Dermis blood vessel endothelial cell (primary cell): ENCODE data around the gene SLC25A23. TPM values are rescaled to one million over a fixed set of nuclear protein-coding genes. Genes with fewer than 3 reads are reported as not detected.

ENCODE experiments used
- DNase-seq: peaks from one replicate; pipeline ENCODE4 v3.0.0; 2010
- total RNA-seq: library from RNA; depleted of rRNA; stranded (reverse); fragments of >200 nt; gene quantifications from 2 replicates; pipeline ENCODE4 v1.2.3, GENCODE V29; 2014

Gene SLC25A23
- total RNA-seq, 1 donor from 2014 or later: 20.4 TPM

DNA sequence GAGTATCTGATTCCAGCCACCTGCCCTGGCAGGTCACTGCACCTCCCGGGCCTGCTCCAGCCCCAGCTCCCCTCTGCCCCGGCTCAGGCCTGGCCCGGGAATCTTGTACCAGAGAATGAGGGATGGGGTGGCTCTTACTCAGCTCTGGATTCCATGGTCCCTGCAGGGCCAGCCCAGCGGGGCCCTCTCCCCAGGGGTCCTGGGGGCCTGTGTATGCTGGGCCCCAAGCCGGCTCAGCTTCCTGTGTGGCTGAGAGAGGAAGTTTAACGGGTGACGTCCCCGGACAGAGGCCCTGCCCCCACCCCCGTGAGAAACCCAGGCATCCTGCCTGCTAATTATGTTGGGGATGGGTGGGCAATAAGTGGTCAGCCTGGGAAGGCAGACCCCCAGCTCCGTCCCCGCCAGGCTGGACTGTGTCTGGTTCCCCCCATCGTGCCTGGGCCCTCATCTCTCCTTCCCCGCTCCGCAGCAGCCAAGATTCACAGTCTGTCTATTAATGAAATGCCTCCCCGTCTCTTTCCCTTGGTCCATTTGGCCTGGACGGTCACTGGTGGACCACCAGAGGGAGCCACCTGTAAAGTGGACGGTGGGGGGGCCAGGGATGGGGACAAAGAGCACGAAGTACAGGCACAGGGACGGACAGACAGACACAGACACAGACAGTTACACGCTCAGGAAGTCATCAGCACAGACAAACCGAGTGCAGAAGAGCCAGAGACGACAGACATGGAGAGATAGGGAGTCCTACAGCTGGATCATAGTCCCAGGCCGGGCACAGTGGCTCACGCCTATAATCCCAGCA is 22.1 kb upstream of the SLC25A23 start, which contains the start of gene DENND1C:
DENND1C (minus strand) TSS at position 247 of the 802 bp plus-strand sequence; CDS start at position 155, 92 bp downstream.
- peak; percentile 53 for DNase-seq

DNA sequence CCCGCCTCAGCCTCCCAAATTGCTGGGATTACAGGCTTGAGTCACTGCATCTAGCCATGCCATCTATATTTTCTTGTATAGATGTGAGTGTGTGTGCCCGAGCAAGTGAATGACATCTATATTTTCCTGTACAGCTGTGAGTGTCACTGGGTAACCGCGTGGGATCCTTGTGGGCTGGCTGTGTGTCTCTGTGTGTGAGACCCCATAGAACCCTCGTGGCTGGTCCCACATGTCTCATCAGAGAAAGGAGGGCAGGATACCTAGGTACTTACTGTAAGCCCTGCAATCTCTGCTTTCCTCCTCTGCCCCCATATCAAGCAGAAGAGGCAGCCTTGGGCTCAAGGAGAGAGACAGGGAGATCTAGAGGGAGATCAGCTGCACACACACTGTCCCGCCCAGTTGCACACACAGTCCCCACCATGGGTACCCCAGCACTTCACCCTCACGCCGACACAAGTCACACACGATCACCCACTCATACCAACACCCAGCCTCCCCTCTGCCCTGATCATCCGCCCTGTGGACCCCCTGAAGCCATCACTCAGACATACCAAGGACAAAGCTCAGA is 21.3 kb upstream of the SLC25A23 start:
- no peak for DNase-seq

DNA sequence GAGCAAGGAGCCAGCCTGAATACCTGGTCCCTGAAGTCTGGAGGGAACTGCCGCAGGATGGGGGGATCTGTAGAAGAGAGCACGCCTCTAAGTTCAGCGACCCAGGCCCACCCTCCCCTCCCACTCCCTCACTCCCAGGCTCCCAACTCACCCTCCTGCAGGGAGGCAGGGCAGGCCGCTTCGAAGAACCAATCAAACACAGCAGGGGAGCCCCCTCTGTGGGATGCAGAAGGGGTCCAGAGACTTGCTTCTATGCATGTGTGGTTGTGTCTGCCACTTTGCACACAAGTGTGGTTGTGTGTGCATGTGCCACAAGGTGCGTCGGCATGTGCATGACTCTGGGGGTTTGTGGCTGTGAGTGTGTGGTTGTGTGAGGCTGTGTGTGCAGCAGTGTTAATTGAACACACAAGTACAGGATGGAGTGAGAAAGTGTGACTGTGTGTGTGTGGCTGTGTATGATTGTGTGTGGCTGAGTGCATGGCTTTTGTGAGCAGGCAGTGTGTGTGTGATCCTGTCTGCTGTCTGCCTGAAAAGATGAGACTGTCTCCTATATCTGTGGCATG is 20.3 kb upstream of the SLC25A23 start:
- no peak for DNase-seq

DNA sequence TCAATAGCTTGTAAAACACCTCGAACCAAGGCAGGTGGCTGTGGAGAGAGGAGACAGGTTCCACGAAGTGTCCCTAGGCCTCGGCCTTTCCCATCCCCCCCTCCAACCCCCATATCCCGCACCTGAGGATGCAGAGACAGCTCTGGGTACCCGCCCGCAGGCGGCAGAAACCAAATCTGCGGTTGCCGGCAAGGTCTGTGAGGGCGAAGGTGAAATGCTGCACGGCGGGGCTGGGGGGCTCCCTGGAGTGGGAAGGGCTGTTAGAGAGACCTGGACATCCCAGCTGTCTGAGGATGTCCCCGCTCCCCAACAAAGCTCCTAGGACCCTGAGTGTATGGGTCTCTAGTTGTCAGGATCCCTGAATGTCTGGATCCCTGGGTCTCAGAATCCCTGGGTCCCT is 19.2 kb upstream of the SLC25A23 start:
- no peak for DNase-seq

DNA sequence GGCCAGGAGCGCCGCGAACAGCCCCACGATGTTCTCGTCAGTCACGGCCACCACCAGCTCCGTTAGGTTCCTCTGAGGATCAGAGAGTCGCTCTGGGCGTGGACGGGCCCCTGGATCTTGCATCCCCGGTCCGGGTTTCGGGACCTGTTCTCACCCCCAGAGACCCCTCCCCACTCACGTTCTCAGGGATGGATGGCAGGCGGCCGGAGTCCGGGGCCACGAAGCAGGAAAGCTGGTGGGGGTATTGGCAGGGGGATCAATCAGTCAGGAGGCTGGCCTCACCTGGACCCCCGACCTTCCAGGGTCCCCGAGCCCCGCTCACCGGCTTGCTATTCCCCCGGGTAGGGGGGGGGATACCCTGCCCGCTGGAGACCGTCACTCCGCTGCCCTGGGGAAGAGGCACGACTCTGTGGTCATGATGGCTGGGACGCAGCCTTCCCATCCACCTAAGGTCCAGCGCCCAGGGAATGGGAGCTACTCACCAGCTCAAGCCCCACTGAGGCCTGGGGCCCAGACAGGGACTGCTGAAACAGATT is 17.4 kb upstream of the SLC25A23 start:
- DNase-seq: no peak

DNA sequence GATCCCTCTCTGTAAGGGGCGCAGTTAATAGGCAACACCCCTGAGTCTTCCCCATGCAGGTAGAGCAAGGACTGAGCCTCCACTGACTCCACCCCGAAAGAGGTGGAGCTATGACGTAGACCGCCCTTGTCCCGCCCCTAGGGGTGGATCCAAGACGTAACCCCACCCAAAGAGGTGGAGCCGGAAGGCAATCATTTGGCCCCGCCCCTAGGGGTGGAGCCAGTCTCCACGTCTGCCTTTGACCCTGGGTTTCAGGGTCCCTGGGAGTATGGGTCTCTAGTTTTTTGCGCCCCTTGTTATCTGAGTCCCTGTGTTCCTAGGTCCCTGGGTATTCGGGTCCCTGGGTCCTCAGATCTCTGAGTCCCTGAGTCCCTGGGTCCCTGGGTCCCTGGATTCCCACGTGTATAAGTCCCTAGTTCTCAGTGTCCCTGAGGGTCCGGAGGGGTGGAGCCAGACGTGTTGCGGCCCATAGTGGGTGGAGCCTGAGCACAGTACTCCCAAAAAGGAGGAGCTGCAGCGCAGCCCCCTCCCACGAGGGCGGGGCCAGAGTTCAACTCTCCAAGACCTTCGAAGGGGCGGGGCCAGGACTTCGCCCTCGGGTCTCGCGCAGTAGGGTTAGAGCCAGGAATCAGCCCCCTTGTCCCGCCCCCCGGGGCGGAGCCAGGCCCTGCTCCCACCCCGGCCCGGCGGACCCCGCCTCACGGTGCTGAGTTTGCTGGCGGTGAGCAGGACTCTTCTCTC is 16.7 kb upstream of the SLC25A23 start:
- peak; percentile 64 for DNase-seq

DNA sequence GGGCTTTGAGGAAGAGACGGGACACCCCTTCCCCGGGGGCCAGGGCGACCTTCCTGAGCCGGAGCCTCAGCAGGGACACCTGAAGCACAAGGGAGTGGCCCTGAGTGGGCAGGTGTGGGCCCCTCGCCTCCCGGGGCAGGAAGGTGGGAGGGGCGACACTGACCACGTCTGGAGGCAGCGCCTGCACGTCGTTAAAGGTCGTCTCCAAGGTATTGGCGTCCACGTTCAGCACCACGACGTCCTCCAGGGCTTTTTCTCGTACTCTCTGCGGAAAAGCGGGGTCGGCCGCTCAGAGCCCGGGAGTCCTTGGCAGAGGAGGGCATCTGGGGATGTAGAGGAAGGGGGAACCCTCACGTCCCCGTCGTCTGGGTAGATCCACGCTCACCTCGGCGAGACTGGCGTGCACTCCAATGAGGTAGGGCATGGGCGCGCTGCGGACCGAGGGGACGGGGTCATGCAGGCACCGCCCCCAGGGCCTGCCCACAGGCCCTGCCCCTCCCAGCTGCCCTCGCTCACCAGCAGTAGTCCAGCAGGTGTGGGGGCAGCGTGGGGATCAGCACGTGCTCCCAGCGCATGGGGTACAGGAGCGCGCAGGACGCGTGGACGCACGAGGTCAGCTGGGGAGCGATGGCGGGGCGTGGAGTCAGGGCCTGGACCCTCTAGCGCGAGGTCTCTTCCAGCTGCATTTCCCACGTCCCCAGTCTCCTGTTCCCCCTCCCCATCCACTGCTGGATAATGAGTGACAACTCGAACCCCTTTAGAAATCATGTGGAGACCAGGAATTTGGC is 15.9 kb upstream of the SLC25A23 start:
- no peak for DNase-seq

DNA sequence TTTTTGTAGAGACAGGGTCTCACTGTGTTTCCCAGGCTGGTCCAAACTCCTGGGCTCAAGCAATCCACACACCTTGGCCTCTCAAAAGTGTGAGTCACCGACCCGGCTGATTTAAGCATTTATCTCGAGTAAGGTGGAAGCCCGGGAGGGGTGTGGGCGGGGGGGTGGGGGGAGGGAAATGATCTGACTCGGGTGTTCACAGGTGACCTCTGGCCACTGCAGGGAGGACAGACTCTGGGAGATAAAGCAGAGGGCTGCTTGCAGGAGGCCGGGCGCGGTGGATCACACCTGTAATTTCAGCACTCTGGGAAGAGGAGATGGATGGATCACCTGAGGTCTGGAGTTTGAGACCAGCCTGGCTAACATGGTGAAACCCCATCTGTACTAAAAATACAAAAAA is 14.1 kb upstream of the SLC25A23 start:
- no peak for DNase-seq

DNA sequence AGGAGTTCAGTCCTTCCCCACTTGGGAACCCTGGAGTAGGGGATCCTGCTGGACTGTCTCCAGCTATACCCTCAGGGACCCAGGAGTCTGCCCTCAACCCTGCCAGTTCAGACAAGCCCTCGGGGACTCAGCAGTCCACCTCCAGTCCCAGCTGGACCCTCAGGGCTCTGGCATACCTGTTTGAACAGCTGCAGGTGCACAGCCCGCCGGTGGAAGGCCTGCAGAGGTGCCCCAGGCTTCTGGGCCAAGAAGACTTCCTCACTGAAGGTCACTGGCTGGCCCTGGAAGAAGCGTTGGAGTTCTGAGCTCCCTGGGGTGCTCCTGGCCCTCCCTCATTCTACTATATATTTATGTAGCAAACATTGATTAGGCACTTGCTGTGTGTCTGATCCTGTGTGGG is 13.1 kb upstream of the SLC25A23 start:
- DNase-seq: no peak

DNA sequence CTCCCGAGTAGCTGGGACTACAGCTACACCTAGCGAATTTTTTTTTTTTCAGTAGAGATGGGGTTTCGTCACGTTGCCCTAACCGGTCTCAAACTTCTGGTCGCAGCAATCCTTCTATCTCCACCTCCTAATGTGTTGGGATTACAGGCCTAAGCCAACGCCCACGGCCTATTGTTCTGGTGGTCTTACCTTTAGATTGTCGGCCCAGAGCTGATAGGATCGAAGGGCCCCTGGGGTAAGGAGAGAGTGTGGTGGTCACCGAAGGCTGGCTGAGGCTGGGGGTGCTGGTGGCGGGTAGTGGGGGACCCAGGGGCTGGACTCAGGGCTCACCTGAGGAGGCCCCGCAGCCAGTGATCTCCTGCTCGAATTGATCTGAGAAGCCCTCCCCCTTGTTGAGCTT is 11.5 kb upstream of the SLC25A23 start:
- no peak for DNase-seq

DNA sequence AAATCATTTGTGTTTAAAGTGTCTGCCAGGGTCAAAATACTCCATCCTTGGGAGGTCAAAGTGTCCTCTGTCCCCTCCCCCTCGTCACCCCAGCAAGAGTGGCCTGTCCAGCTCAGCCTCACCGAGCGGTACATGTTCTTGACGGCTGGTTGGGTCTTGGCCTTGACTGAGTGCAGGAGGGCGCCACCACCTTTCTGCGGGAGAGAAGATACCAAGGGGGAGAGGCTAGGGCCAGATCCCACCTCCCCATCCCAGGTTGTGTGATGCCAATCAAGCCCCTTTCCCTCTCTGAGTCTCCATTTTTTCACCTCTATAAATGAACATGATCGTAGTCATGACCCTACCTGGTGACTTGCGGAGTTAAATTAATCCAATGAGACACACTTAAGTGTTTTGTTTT is 10.6 kb upstream of the SLC25A23 start:
- no peak for DNase-seq

DNA sequence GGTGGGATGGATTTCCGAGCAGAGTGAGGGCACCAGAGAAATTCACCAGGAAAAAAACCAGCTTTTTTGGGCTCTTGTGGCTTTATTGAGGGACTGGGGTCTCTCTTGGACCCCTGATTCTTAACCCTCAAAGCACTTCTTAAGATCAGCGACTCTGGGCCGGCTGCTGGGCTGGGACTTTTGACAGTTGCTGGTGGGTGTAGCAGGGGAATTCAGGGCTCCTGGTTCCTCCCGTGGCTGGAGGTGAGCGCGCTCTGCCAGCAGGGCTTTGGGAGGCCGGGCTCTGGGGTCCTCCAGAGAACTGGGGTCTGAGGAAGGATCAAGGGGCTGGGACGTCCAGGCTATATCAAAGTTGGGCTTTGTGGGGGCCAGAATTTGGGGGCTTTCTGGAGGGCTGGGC is 7.8 kb upstream of the SLC25A23 start:
- DNase-seq: no peak

DNA sequence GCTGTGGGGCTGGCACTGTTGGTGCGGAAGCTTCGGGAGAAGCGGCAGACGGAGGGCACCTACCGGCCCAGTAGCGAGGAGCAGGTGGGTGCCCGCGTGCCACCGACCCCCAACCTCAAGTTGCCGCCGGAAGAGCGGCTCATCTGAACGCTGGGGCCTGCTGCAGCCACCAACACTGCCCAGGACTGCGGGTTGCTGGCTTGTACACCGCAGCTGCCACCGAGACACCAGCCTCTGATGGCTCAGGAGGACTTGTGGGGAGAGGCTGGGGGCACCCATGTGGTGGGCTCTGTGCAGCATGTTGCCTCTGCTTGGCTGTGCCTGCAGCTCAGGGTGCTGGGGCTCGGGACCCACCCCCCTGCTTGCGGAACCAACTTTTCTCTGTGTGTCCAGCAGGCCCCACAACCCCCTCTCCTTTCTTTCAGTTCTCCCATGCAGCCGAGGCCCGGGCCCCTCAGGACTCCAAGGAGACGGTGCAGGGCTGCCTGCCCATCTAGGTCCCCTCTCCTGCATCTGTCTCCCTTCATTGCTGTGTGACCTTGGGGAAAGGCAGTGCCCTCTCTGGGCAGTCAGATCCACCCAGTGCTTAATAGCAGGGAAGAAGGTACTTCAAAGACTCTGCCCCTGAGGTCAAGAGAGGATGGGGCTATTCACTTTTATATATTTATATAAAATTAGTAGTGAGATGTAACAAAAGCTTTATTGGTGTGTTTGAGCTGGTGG is 7.1 kb upstream of the SLC25A23 start:
- no peak for DNase-seq

DNA sequence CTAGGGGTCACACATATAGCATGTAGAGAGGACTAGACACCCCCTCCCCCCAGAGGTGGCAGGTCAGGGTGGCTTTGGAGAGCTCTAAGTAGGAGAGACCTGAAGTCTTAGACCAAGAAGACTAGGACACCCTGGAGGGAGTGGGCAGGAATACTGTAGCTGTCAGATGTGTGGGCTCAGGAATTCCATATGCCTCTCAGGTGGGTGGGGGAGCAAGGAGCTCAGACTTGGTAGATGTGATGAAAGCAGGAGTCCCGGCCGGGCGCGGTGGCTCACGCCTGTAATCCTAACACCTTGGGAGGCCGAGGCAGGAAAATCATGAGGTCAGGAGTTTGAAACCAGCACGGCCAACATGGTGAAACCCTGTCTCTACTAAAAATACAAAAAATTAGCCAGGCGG is 6.1 kb upstream of the SLC25A23 start:
- no peak for DNase-seq

DNA sequence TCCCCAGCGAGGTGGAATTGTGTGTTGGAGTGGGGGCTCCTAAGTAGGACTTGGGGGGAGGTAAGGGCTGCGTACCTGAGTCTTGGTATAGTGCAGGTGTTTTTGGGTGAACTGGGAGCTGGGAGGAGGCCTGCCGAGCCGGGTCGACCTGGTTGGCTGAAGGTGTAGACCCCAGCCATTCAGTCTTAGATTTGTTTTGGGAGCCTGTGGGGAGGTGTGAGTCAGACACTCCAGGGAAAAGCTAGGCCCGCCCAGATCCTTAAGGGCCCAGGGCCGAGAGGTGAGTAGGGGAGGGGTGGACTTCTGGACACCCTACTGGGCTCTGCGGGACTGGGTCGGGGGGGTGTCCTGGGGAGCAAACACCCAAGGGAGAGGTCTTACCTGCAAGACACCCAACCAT is 5.4 kb upstream of the SLC25A23 start:
- no peak for DNase-seq

DNA sequence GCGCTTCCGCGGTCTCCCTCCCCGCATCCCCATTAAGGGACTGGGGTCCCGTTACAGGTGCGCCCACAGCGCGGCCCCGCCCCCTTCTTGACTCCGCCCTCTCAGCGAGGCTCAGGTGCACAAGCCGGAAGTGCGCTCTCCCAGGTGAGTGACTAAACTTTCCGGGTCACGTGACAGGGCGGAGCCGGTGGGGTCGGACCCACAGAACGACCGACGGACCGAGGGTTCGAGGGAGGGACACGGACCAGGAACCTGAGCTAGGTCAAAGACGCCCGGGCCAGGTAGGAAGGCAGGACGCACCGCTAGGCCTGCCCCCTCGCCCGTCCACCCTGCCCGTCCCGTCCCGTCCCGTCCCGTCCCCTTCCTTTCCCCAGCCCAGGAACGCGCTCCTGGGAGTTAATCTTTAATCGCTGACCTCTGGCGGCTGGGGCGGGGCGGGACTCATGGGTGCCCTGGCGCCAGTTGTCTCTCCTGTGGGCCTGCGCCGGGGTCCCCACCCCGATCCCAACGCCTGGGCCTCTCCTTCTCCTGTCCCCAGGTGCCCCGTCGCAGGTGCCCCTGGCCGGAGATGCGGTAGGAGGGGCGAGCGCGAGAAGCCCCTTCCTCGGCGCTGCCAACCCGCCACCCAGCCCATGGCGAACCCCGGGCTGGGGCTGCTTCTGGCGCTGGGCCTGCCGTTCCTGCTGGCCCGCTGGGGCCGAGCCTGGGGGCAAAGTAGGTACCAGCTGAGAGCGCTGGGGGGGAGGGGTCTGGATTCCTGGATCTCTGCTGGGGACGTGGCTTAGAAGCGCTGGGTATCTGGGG is 4.7 kb upstream of the SLC25A23 start, which contains the start of gene CRB3:
CRB3 (plus strand) TSS at position 202 of the 804 bp plus-strand sequence; CDS start at position 633, 431 bp downstream.
- no peak for DNase-seq

DNA sequence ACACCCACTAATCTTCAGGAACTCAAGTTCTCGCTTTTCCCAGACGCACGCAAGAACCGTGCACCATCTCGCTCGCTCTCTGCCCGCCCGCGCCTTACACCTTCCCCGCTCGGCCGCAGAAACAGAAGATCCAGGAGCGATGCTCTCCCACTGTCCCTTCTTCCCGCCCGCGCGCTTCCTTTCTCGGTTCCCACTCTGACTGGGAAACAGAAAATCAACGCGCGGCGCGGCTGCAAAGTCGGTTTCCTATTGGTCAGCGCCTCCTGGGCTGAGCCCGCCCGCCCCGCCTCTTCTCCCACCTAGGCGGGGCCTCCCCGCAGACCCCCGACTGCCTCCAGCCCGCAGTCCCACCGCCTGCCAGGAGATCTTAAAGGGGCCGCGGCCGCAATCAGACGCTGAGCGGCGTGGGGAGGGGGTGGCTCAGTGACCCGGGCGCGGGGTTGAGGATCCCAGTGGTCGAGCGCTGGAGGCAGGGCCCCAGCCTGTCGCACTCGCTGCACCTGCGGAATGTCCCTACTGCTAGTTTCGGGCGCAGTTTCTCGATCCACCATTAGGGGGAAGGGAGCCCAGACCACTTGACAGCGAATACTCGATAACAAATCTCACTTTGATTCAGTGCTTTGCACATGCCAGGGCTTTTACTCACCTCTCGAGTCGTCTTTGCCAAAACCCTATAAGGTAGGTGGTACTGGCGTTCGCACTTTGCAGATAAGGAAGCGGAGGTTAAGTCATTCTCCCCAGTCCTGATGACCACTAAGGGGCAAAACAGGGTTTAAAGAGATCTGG is 700 bp upstream of the SLC25A23 start:
- DNase-seq: peak; percentile 98

DNA sequence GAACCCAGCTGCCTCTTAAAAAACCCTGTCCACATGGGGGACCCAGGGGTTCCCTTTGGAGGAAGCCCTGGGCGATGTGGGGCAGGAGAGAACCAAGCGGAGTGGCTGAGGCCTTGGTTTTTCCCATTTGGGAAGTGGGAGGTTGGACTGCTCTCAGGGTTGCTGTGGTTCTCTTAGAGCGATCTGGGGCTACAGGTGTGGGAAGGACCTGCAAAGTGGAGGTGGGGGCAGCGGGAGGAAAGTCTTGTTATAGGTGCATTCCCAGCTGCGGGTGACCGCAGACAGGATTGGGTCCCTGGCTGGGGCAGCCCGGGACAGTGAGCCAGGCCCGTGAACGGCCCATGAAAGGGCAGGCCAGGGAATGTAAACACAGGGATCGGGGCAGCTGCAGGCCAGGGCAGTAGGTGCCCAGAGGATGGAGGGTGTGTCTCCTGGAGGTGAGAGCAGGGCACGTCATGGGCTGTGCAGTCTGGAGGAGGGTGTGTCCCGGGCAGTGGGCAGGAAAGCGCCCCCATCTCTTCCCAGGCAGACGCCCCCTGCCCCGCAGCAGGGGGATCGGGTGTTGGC is 814 bp downstream of the SLC25A23 start:
- no peak for DNase-seq

DNA sequence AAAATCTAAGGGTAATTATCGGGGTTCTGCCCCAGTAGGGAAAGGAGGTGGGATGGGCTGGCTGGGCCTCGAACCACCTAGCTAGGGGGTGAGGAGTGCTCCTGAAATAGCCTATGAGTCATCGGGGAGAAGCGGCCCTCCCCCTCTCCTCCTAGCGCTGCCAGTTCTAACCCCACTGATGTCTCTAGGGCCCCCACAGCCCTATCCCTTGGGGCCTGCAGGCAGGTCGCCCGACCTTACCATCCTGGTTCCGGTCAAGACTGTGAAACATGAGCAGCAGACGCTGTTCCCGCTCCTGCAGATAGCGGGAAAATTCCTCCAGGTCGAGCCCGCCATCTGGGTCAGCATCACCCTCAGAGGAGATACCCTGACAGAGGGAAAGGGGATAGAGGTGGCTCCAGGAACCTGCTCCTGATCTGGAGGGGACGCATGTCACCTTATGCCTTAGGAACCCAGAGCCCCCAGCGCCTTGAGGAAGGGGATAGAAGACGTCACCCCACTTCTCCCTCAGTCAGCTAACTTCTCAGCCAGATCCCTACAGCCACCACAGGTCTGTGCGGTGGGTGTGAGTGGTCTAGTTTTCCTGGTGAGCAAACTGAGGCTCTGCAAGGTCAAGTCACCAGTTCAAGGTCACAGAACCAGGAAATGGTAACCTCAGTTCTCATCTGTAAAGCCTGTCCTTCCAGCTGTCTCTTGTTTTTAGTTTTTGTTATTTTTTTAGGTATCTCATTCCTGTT is 1.5 kb downstream of the SLC25A23 start:
- DNase-seq: no peak
